Gastroesophageal sphincter (tissue), 4 donors: ENCODE measurements around the gene OXER1. TPM values are rescaled to one million over a fixed set of nuclear protein-coding genes. Genes with fewer than 3 reads are reported as not detected.

Experiments
- ATAC-seq: fragments of 150-250 bp; one replicate; pipeline ENCODE4 v1.9.1; 2016; ENCODE audit warnings: mild to moderate bottlenecking, moderate library complexity
- H3K27ac ChIP-seq, 4 donors: fragments of 200-600 bp; sonication (generic) in 3 of 4; 1 replicate in 3 of 4; 2 replicates in 1 of 4; pipeline ENCODE4 v1.5.1; 2016 to 2019
- H3K27me3 ChIP-seq: fragments of 200-600 bp; sonication (generic); one replicate; pipeline ENCODE4 v1.5.1; 2019
- H3K36me3 ChIP-seq, 2 donors: fragments of 200-600 bp; sonication (generic); one replicate each; pipeline ENCODE4 v1.5.1; 2019; ENCODE audit warnings: control low read depth in 1 of 2
- H3K4me1 ChIP-seq, 3 donors: fragments of 200-600 bp; sonication (generic); 1 replicate in 2 of 3; 2 replicates in 1 of 3; pipeline ENCODE4 v1.5.1; 2016 to 2019; ENCODE audit warnings: control low read depth in 2 of 3
- H3K4me3 ChIP-seq, 2 donors: fragments of 200-600 bp; sonication (generic); one replicate each; pipeline ENCODE4 v1.5.1; 2019; ENCODE audit warnings: mild to moderate bottlenecking in 1 of 2, moderate library complexity in 1 of 2
- H3K9me3 ChIP-seq, 3 donors: fragments of 200-600 bp; sonication (generic); one replicate each; pipeline ENCODE4 v1.5.1; 2017 to 2019; ENCODE audit warnings: control low read depth in 2 of 3
- CTCF ChIP-seq, 4 experiments: fragments of 200-600 bp in 2 of 4; fragments of 450-650 bp in 2 of 4; sonication (generic) in 1 of 4; IDR thresholded peaks; one replicate each; pipeline ENCODE4 v1.5.1; 2017 to 2019; ENCODE audit warnings: antibody characterized with exemption in 4 of 4, mild to moderate bottlenecking in 2 of 4, moderate library complexity in 2 of 4
- EP300 ChIP-seq: sonication (generic); formaldehyde crosslinking; IDR thresholded peaks from one replicate; pipeline ENCODE4 v1.6.1; 2017; ENCODE audit warnings: antibody characterized with exemption, mild to moderate bottlenecking
- POLR2A ChIP-seq, 2 donors: fragments of 450-650 bp; IDR thresholded peaks; one replicate each; pipeline ENCODE4 v1.6.1; 2017; ENCODE audit warnings: antibody characterized with exemption in 2 of 2, mild to moderate bottlenecking in 2 of 2, moderate library complexity in 1 of 2
- POLR2AphosphoS5 ChIP-seq: sonication (generic); formaldehyde crosslinking; IDR thresholded peaks from one replicate; pipeline ENCODE4 v1.6.1; 2017; ENCODE audit warnings: antibody characterized with exemption
- WGBS, 2 donors: methylation state at CpG; one replicate each; pipeline ENCODE4 v1.1.5; 2018; ENCODE audit warnings: low coverage in 1 of 2; 5-methylcytosine and 5-hydroxymethylcytosine counted together
- total RNA-seq, 4 donors: library from RNA; depleted of rRNA; stranded (reverse); fragments of >200 nt; gene quantifications; one replicate each; pipeline ENCODE4 v1.1.0, GENCODE V29; 2016

OXER1 gene
- total RNA-seq, 4 donors from 2014 or later, result 0.37 to 2.3 (median 1.2) TPM

GRCh38 chr2:42770288-42771131 lies 6.6 kb upstream of the OXER1 start:
- no peaks in the 10 kb centered on the region for H3K9me3 ChIP-seq
- peak; percentile 50 for ATAC-seq
- peaks cover 0 to 10% of the 10 kb centered on the region in 2 donors for H3K36me3 ChIP-seq
- no peaks in the 10 kb centered on the region for H3K27me3 ChIP-seq
- TF ChIP-seq POLR2AphosphoS5 (no peak), EP300 (no peak), POLR2A (IDR thresholded peaks at IDR 0.05) (no peak), CTCF (IDR thresholded peaks at IDR 0.05) (peak in 2 of 4 experiments; percentile 23 to 37)
- no peak overlapping the region for H3K4me3 ChIP-seq
- no CpG with 5 or more reads among the region's 19 CpGs for WGBS, 2 donors
- no peak overlapping the region for H3K27ac ChIP-seq
- no peaks in the 10 kb centered on the region for H3K4me1 ChIP-seq

- no peak for ATAC-seq
Measured at GRCh38 chr2:42769583-42770287, 5.8 kb upstream of the OXER1 start.

GRCh38 chr2:42768706-42769256 lies 4.8 kb upstream of the OXER1 start:
- H3K4me3 ChIP-seq, result no peak overlapping the region
- H3K27me3 ChIP-seq, result no peaks in the 10 kb centered on the region
- WGBS, 2 donors, result 100% methylated on average over 1 to 2 of the region's 3 CpGs
- no peaks in the 10 kb centered on the region for H3K4me1 ChIP-seq
- no peaks in the 10 kb centered on the region for H3K9me3 ChIP-seq
- no peak overlapping the region for H3K27ac ChIP-seq
- ATAC-seq, result no peak
- peaks cover 0 to 10% of the 10 kb centered on the region in 2 donors for H3K36me3 ChIP-seq
- TF ChIP-seq POLR2AphosphoS5 (no peak), EP300 (no peak), POLR2A (IDR thresholded peaks at IDR 0.05) (no peak), CTCF (IDR thresholded peaks at IDR 0.05) (no peak)

More at GRCh38 chr2:42769583-42770287, 5.8 kb upstream of the OXER1 start:
- H3K27ac ChIP-seq, result no peak overlapping the region
- H3K4me3 ChIP-seq, result no peak overlapping the region
- 100% methylated on average over 1 to 3 of the region's 10 CpGs for WGBS, 2 donors
- no peaks in the 10 kb centered on the region for H3K9me3 ChIP-seq
- H3K27me3 ChIP-seq, result no peaks in the 10 kb centered on the region
- H3K4me1 ChIP-seq, result no peaks in the 10 kb centered on the region
- H3K36me3 ChIP-seq, result peaks cover 0 to 10% of the 10 kb centered on the region in 2 donors
- TF ChIP-seq CTCF (IDR thresholded peaks at IDR 0.05) (no peak), POLR2A (IDR thresholded peaks at IDR 0.05) (no peak), EP300 (no peak), POLR2AphosphoS5 (no peak)

- H3K4me1 ChIP-seq, result no peaks in the 10 kb centered on the region
- TF ChIP-seq POLR2AphosphoS5 (no peak), CTCF (IDR thresholded peaks at IDR 0.05) (no peak), EP300 (no peak), POLR2A (IDR thresholded peaks at IDR 0.05) (no peak)
- no peaks in the 10 kb centered on the region for H3K27me3 ChIP-seq
- H3K27ac ChIP-seq, result no peak overlapping the region
- no peaks in the 10 kb centered on the region for H3K9me3 ChIP-seq
- peaks cover 0 to 15% of the 10 kb centered on the region in 2 donors for H3K36me3 ChIP-seq
- WGBS, 2 donors, result 62% methylated on average over 4 of the region's 14 CpGs; no CpG with 5 or more reads in 1 of the 2 donors
- no peak overlapping the region for H3K4me3 ChIP-seq
- ATAC-seq, result no peak
Measured at GRCh38 chr2:42767899-42768705, 4.2 kb upstream of the OXER1 start.
